SK-N-MC (cell line): ENCODE measurements around the gene ESYT1.

ENCODE experiments used
- EZH2 ChIP-seq: fragments of 200-600 bp; sonication (generic); IDR thresholded peaks from one replicate; pipeline ENCODE4 v1.6.1; 2017; ENCODE audit warnings: antibody characterized with exemption
- POLR2AphosphoS5 ChIP-seq: IDR thresholded peaks from 2 replicates; pipeline ENCODE4 v1.6.1; 2012; ENCODE audit warnings: mild to moderate bottlenecking, low read depth, low read length, borderline replicate concordance

GRCh38 chr12:56186957-56187356 is 58.9 kb downstream of the ESYT1 start:
- no peak for TF ChIP-seq POLR2AphosphoS5
- no peak for TF ChIP-seq EZH2
